ENCODE measurements around the gene HOXC12.

HOXC12 gene

DNA sequence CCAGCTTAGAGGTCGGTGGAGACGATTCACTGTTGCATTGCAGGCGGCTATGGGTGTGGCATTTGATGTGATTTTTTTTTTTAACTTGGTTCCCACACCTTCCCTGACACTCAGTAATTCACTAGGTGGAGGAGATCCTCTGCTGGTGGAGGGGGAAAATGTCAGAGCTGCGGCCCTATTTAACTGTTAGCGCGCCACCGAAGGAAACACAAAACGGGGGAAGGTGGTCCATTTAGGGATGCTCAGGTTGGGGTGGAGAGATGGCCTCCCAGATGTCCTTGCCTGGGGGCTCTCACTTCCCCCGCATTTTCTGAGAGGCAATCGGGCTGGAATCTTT, 4.3 kb upstream of the HOXC12 start:
- Histone ChIP-seq H2AFZ (ENCODE audit: low read depth) (no peak overlapping the region), H3K4me2 (no peak overlapping the region), H3K27ac (no peak overlapping the region), H3K4me3 (IDR thresholded peaks at IDR 0.05; ENCODE audit: insufficient read depth, low read depth, low read length) (no peak overlapping the region), H3K36me3 (ENCODE audit: insufficient read depth) (no peaks in the 10 kb centered on the region), H3K27me3 (ENCODE audit: insufficient read depth, low read depth) (peaks cover 98% of the 10 kb centered on the region), H3K79me2 (ENCODE audit: insufficient read depth, low read depth) (no peaks in the 10 kb centered on the region), H4K20me1 (ENCODE audit: insufficient read depth) (no peaks in the 10 kb centered on the region), H3K9ac (no peak overlapping the region), H3K4me1 (ENCODE audit: low read depth, poor library complexity, severe bottlenecking) (no peaks in the 10 kb centered on the region)
- TF ChIP-seq, protein P1, sequence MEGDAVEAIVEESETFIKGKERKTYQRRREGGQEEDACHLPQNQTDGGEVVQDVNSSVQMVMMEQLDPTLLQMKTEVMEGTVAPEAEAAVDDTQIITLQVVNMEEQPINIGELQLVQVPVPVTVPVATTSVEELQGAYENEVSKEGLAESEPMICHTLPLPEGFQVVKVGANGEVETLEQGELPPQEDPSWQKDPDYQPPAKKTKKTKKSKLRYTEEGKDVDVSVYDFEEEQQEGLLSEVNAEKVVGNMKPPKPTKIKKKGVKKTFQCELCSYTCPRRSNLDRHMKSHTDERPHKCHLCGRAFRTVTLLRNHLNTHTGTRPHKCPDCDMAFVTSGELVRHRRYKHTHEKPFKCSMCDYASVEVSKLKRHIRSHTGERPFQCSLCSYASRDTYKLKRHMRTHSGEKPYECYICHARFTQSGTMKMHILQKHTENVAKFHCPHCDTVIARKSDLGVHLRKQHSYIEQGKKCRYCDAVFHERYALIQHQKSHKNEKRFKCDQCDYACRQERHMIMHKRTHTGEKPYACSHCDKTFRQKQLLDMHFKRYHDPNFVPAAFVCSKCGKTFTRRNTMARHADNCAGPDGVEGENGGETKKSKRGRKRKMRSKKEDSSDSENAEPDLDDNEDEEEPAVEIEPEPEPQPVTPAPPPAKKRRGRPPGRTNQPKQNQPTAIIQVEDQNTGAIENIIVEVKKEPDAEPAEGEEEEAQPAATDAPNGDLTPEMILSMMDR (conservative IDR thresholded peaks at IDR 0.05; ENCODE audit: low read depth, low read length) = no peak

DNA sequence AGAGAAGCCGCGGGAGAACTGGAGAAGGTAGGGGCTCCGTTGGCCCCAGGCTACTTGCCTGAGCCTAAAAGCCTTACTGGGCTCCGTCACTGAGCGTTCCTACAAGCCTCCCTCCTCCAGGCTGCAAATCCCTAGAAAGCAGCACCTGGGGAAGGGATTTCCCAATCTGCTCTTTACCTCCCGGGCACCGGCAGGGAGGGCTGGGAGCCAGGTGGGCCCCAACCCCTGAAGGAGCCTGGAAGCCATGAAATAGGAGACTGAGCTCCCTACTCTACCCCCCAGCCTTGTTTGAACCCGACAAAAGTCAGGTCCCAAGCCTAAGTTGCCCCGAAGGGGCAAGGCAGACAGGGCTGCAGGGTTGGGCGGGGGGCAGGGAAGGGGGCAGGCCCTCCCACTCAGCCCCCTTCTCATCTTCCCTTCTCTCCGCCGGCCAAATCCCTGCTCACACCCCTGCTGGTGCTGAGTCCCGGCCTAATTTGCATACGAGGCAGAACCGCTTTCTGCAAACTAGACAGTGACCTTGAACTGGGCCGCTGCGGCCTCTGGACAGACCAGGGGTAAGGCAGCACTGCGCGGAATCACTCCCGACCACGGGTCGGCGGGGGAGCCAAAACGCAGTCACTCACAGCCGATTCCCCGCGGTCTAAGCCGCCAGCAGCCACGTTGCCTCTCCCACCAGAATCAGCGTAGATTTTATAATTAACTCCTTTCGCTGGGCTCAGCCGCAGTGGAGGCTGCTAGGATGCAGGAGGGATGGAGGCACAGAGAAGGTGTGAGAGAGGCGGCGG, 3.7 kb upstream of the HOXC12 start:
- Histone ChIP-seq H3K27me3 (ENCODE audit: insufficient read depth, low read depth) (peaks cover 98% of the 10 kb centered on the region), H4K20me1 (ENCODE audit: insufficient read depth) (no peaks in the 10 kb centered on the region), H3K4me3 (IDR thresholded peaks at IDR 0.05; ENCODE audit: insufficient read depth, low read depth, low read length) (no peak overlapping the region), H2AFZ (ENCODE audit: low read depth) (no peak overlapping the region), H3K36me3 (ENCODE audit: insufficient read depth) (no peaks in the 10 kb centered on the region), H3K79me2 (ENCODE audit: insufficient read depth, low read depth) (no peaks in the 10 kb centered on the region), H3K27ac (no peak overlapping the region), H3K4me2 (no peak overlapping the region), H3K9ac (no peak overlapping the region), H3K4me1 (ENCODE audit: low read depth, poor library complexity, severe bottlenecking) (no peaks in the 10 kb centered on the region)
- TF ChIP-seq, protein P1 (conservative IDR thresholded peaks at IDR 0.05; ENCODE audit: low read depth, low read length) = no peak

DNA sequence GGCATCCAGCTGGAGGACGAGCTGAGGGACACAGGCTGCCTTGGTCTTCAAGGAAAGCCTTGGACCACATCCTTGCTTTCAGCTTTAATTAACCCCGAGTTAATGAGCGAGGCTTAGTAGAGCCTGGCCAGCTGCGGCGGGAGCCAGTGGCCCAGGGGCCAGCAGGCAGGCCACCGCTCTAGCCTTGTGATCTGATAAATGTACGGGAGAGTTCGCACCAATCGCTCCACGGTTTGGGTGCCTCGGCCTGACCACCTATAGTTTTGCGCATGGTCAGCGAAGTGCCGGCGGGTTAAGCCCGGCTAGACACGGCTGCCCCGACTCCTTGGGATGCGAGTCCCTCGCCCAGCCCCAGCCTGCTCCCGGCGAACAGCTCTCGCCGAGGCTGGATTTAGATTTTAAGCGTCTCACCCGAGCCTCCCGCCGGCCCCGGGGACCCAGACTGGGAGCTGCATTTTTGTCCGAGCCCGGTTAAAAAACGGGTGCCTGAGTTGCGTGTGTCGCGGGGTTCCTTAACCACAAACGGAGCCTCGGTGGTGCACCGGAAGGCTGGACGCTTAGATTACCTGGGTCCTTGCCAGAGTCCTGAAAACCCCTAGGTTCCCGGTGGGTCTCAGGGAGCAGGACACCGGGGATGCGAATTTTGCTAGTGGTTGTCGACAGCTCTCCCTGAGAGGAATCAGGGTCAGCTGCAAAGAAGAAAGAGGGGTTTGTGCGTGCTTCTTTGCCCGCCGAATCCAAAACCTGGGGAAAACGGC, 2.9 kb upstream of the HOXC12 start:
- no peak overlapping the region for H3K27ac ChIP-seq
- H3K4me3 ChIP-seq (IDR thresholded peaks at IDR 0.05; ENCODE audit: insufficient read depth, low read depth, low read length) = no peak overlapping the region
- H3K9ac ChIP-seq = no peak overlapping the region
- TF ChIP-seq, protein P1 (conservative IDR thresholded peaks at IDR 0.05; ENCODE audit: low read depth, low read length) = no peak
- no peaks in the 10 kb centered on the region for H4K20me1 ChIP-seq (ENCODE audit: insufficient read depth)
- no peaks in the 10 kb centered on the region for H3K4me1 ChIP-seq (ENCODE audit: low read depth, poor library complexity, severe bottlenecking)
- H3K27me3 ChIP-seq (ENCODE audit: insufficient read depth, low read depth) = peaks cover 98% of the 10 kb centered on the region
- no peak overlapping the region for H2AFZ ChIP-seq (ENCODE audit: low read depth)
- no peak overlapping the region for H3K4me2 ChIP-seq
- H3K36me3 ChIP-seq (ENCODE audit: insufficient read depth) = no peaks in the 10 kb centered on the region
- H3K79me2 ChIP-seq (ENCODE audit: insufficient read depth, low read depth) = no peaks in the 10 kb centered on the region

DNA sequence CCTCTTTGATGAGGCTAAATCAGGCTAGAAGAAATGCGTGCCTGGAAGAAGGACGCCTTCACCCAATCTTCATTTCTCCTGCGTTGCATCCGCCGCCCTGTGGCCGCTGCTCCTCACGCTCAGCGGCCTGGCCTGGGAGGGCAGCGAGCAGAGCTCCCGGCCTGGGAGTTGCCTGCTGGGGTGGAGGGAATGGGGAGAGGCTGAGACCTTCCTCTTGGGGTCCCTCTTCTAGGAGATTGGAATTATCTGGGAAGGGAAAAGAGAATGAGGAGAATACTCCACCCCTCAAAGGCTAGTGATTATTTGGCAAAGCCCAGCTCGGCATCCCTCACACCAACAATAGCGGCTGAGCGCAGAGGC, 2.4 kb upstream of the HOXC12 start:
- Histone ChIP-seq H3K9ac (no peak overlapping the region), H3K36me3 (ENCODE audit: insufficient read depth) (no peaks in the 10 kb centered on the region), H2AFZ (ENCODE audit: low read depth) (no peak overlapping the region), H3K79me2 (ENCODE audit: insufficient read depth, low read depth) (no peaks in the 10 kb centered on the region), H4K20me1 (ENCODE audit: insufficient read depth) (no peaks in the 10 kb centered on the region), H3K27me3 (ENCODE audit: insufficient read depth, low read depth) (peaks cover 98% of the 10 kb centered on the region), H3K4me1 (ENCODE audit: low read depth, poor library complexity, severe bottlenecking) (no peaks in the 10 kb centered on the region), H3K27ac (no peak overlapping the region), H3K4me2 (no peak overlapping the region), H3K4me3 (IDR thresholded peaks at IDR 0.05; ENCODE audit: insufficient read depth, low read depth, low read length) (no peak overlapping the region)
- TF ChIP-seq, protein P1 (conservative IDR thresholded peaks at IDR 0.05; ENCODE audit: low read depth, low read length) = no peak
